HCT116 (cell line): ENCODE data around the gene ACTN1. TPM values are rescaled to one million over a fixed set of nuclear protein-coding genes. Genes with fewer than 3 reads are reported as not detected.
A peak's percentile ranks its signal among the peaks of the same experiment; 100 is the strongest.

Source experiments
- ATAC-seq: fragments of 200-7000 bp; cut with Tn5 transposase; 2 replicates; pipeline ENCODE4 v1.9.1; 2020; ENCODE audit warnings: mild to moderate bottlenecking, moderate library complexity
- BruUV-seq: library from RNA; stranded (reverse); fragments of 400-500 nt; replicated peaks from 2 replicates; lab custom pipeline; 2021; lab: Mats Ljungman, UMichigan
- CTCF ChIA-PET: fragments of 300-600 bp; sonication (Branson Sonifier 250); formaldehyde crosslinking; loops from one replicate; lab custom pipeline; 2021; ENCODE audit warnings: antibody characterized with exemption; lab: Charles Lee
- POLR2A ChIA-PET: fragments of 300-600, 350-600 bp; sonication (Branson Sonifier 250); formaldehyde crosslinking; loops from one replicate; lab custom pipeline; 2021; ENCODE audit warnings: antibody characterized with exemption; lab: Charles Lee
- RAD21 ChIA-PET, 2 experiments: fragments of 300-600 bp; sonication (Branson Sonifier 250); formaldehyde crosslinking; loops; one replicate each; lab custom pipeline; 2023; ENCODE audit warnings: low total read pairs in 2 of 2; ENCODE audit not compliant: uncharacterized antibody in 2 of 2, unreplicated experiment in 2 of 2, low non-redundant PET in 1 of 2; lab: Charles Lee
- DNase-seq: peaks from one replicate; pipeline ENCODE4 v3.0.0-alpha.2; 2010; ENCODE audit warnings: low read depth, low spot score
- H2AFZ ChIP-seq: fragments of 200-600 bp; shearing (Covaris generic), sonication (generic); 2 replicates; pipeline ENCODE4 v1.6.1; 2017; ENCODE audit warnings: low read depth, mixed run types, mixed read lengths, antibody characterized with exemption, low read length; ENCODE audit not compliant: poor library complexity, severe bottlenecking
- H3K27ac ChIP-seq: 2 replicates; pipeline ENCODE4 v1.5.1; 2012; ENCODE audit warnings: low read depth, low read length
- H3K27me3 ChIP-seq: fragments of 200-600 bp; sonication (generic); 2 replicates; pipeline ENCODE4 v1.6.1; 2016; ENCODE audit warnings: mixed run types, low read length, mixed read lengths; ENCODE audit not compliant: insufficient read depth
- H3K36me3 ChIP-seq, 2 experiments: fragments of 200-500 bp in 1 of 2; fragments of 200-600 bp in 1 of 2; sonication (Bioruptor generic) in 1 of 2; sonication (generic) in 1 of 2; 2 replicates each; pipeline versions ENCODE4 v1.5.1 to v1.6.1; 2014 to 2016; ENCODE audit warnings: low read length in 2 of 2, inconsistent platforms in 1 of 2, mixed read lengths in 1 of 2, mixed run types in 1 of 2; ENCODE audit not compliant: insufficient read depth in 2 of 2, control insufficient read depth in 1 of 2
- H3K4me1 ChIP-seq, 2 experiments: fragments of 200-600 bp in 1 of 2; sonication (generic) in 1 of 2; 2 replicates each; pipeline versions ENCODE4 v1.5.1 to v1.6.1; 2012 to 2017; ENCODE audit warnings: low read length in 2 of 2, inconsistent platforms in 1 of 2, mild to moderate bottlenecking in 1 of 2, mixed read lengths in 1 of 2, mixed run types in 1 of 2, moderate library complexity in 1 of 2; ENCODE audit not compliant: insufficient read depth in 2 of 2, control insufficient read depth in 1 of 2
- H3K4me2 ChIP-seq: fragments of 200-600 bp; sonication (generic); 2 replicates; pipeline ENCODE4 v1.6.1; 2017; ENCODE audit warnings: mixed run types, low read length, mixed read lengths
- H3K4me3 ChIP-seq, 2 experiments: fragments of 200-600 bp in 1 of 2; sonication (generic) in 1 of 2; replicated peaks in 1 of 2; 2 replicates each; pipeline ENCODE4 v1.5.1; 2011 to 2016; ENCODE audit warnings: low read length in 2 of 2, control low read depth in 1 of 2, low read depth in 1 of 2, mild to moderate bottlenecking in 1 of 2, mixed read lengths in 1 of 2, mixed run types in 1 of 2
- H3K79me2 ChIP-seq: fragments of 200-600 bp; sonication (generic); 2 replicates; pipeline ENCODE4 v1.6.1; 2017; ENCODE audit warnings: mild to moderate bottlenecking, mixed run types, low read length, moderate library complexity, mixed read lengths; ENCODE audit not compliant: insufficient read depth
- H3K9ac ChIP-seq: fragments of 200-600 bp; sonication (generic); 2 replicates; pipeline ENCODE4 v1.6.1; 2016; ENCODE audit warnings: low read length, mixed read lengths
- H3K9me2 ChIP-seq: fragments of 200-600 bp; sonication (generic), shearing (Covaris generic); 2 replicates; pipeline ENCODE4 v1.6.1; 2017; ENCODE audit warnings: mixed run types, mild to moderate bottlenecking, moderate library complexity; ENCODE audit not compliant: insufficient read depth
- H3K9me3 ChIP-seq, 2 experiments: fragments of 200-500 bp in 1 of 2; fragments of 200-600 bp in 1 of 2; sonication (Bioruptor generic) in 1 of 2; sonication (generic) in 1 of 2; 2 replicates each; pipeline ENCODE4 v1.6.1; 2014 to 2017; ENCODE audit warnings: low read length in 2 of 2, mixed read lengths in 2 of 2, inconsistent platforms in 1 of 2, low read depth in 1 of 2, mild to moderate bottlenecking in 1 of 2, mixed run types in 1 of 2, moderate library complexity in 1 of 2; ENCODE audit not compliant: control insufficient read depth in 1 of 2, insufficient read depth in 1 of 2
- H4K20me1 ChIP-seq: fragments of 200-600 bp; sonication (generic), shearing (Covaris generic); 2 replicates; pipeline ENCODE4 v1.6.1; 2017; ENCODE audit warnings: mixed run types, mild to moderate bottlenecking, moderate library complexity; ENCODE audit not compliant: insufficient read depth
- CBX3 ChIP-seq: IDR thresholded peaks from 2 replicates; pipeline ENCODE4 v1.6.1; 2012; ENCODE audit warnings: low read depth
- EZH2phosphoT487 ChIP-seq: fragments of 200-600 bp; IDR thresholded peaks from 2 replicates; pipeline ENCODE4 v1.6.1; 2018; ENCODE audit warnings: antibody characterized with exemption, borderline replicate concordance
- FOSL1 ChIP-seq: IDR thresholded peaks from 2 replicates; pipeline ENCODE4 v1.6.1; 2012; ENCODE audit warnings: low read depth
- JUND ChIP-seq: IDR thresholded peaks from 2 replicates; pipeline ENCODE4 v1.6.1; 2012
- POLR2A ChIP-seq: IDR thresholded peaks from 2 replicates; pipeline ENCODE4 v1.7.0; 2011; ENCODE audit warnings: borderline replicate concordance; ENCODE audit not compliant: insufficient read depth, insufficient read length; ENCODE audit errors: extremely low read depth
- POLR2AphosphoS5 ChIP-seq: IDR thresholded peaks from 2 replicates; pipeline ENCODE4 v1.6.1; 2011; ENCODE audit warnings: mild to moderate bottlenecking, low read depth, low read length, moderate library complexity
- SIN3A ChIP-seq: IDR thresholded peaks from 2 replicates; pipeline ENCODE4 v1.6.1; 2012; ENCODE audit warnings: low read depth
- SP1 ChIP-seq: IDR thresholded peaks from 2 replicates; pipeline ENCODE4 v1.6.1; 2012; ENCODE audit warnings: low read depth
- ZFX ChIP-seq: fragments of 450-650 bp; IDR thresholded peaks from 2 replicates; pipeline ENCODE4 v1.6.1; 2017
- ZNF274 ChIP-seq: fragments of 200-500 bp; sonication (Bioruptor generic); IDR thresholded peaks from 2 replicates; pipeline ENCODE4 v1.6.1; 2014; ENCODE audit warnings: mild to moderate bottlenecking, low read depth, low read length, inconsistent platforms
- intact Hi-C: fragments of 100-400 bp; cut with micrococcal nuclease; formaldehyde crosslinking; loops from 2 replicates; pipeline ENCODE4 v1.10.0; 2022
- total RNA-seq: library from RNA; stranded (reverse); gene quantifications from one replicate; pipeline ENCODE4 v1.2.1, GENCODE V29; 2021; ENCODE audit not compliant: unreplicated experiment
- TF ChIP-seq, protein P1 (sequence below), 3 experiments: fragments of 200-600 bp in 1 of 3; sonication (generic) in 1 of 3; IDR thresholded peaks in 2 of 3; conservative IDR thresholded peaks in 1 of 3; 2 replicates each; pipeline ENCODE4 v1.5.1; 2012 to 2017; ENCODE audit warnings: low read depth in 2 of 3, low read length in 2 of 3, antibody characterized with exemption in 1 of 3, borderline replicate concordance in 1 of 3, control low read depth in 1 of 3, mild to moderate bottlenecking in 1 of 3, mixed read lengths in 1 of 3, mixed run types in 1 of 3, moderate library complexity in 1 of 3; ENCODE audit not compliant: insufficient read depth in 1 of 3

Gene ACTN1
- total RNA-seq, 1 experiment from 2014 or later: 123 TPM

DNA sequence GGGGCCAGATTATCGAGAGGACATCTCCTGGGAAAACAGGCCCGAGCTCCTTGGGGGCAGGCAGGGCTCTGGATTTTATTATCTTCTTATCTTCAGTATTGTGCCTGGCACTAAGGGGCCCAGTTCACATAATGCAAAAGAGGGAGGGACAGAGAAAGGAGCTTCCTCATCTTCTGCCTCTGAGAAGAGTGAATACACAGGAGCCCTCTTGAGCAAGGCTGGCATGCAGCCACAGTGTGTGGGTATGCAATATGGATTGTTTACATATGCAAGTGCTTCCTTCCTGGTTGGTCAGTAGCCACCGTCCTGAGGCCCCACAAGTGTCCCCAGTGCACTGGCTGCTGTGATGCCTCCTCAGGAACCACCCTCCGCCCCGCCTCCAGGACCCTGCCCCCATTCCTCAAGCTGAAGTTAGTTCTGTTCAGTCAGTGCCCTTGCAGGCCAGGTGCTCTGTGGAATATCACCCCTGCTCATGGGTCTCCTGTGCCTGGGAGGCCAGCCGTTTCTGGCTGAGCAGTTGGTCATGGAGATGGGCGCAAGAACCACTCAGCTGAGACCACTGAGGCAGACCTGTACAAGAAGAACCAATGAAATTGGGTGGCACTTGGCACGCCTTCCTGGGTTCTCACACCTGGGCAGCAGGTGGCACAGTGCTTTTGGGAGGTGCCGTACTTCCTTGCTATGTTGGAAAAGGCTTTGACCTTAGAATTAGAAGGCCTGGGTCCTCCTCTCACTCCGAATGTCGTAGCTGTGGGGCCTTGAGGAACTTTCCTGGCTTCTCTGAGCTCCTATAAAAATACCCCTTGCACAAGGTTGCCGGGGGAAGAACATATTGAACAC is 35.1 kb upstream of the ACTN1 start:
- Histone ChIP-seq H3K27ac (no peak overlapping the region), H3K9me2 (no peaks in the 10 kb centered on the region), H3K79me2 (no peaks in the 10 kb centered on the region), H3K4me2 (no peak overlapping the region), H3K36me3 (no peaks in the 10 kb centered on the region), H3K27me3 (no peaks in the 10 kb centered on the region), H4K20me1 (no peaks in the 10 kb centered on the region), H3K4me1 (peaks cover 10% of the 10 kb centered on the region in 2 experiments; a peak in 3 of 4 replicates), H3K9me3 (no peaks in the 10 kb centered on the region), H3K9ac (no peak overlapping the region), H3K4me3 (no peak overlapping the region), H2AFZ (no peak overlapping the region)
- BruUV-seq: no TSS peak
- intact Hi-C loops: no loop called here
- ChIA-PET POLR2A (no interaction called here), CTCF (no interaction called here), RAD21 (no interaction called here)
- no peak for DNase-seq
- TF ChIP-seq POLR2AphosphoS5 (no peak), SIN3A (no peak), CBX3 (no peak), JUND (no peak), EZH2phosphoT487 (no peak), ZNF274 (no peak), FOSL1 (no peak), POLR2A (no peak)
- ATAC-seq: peak; percentile 30; the same call in 1 of the 2 replicates

DNA sequence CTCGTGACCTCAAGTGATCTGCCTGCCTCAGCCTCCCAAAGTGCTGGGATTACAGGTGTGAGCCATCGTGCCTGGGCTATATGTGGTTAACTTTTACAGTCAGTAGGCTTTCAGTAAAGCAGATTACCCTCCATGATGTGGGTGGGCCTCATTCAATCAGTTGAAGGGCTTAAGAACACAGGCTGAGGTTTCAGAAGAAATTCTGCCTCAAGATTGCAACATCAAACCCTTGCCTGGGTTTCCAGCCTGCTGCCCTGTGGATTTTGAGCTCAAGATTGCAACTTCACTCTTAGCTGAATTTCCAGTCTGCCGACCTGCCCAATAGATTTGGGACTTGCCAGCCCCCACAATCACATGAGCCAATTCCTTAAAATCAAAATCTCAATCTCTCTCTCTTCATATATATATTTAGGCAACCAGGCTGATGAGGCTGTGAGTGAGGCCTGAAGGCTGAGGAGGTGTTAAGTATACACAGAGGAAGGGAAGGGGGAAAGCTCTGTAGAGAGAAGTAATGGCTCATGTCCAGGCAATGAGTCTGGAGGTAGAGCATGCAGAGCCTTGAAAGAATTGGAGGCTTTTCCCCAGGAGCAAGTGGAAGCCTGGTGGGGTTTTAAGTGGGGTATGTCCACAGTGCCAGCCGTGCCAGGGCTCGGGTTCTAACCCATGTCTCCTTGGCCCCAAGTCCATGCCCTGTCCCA is 33.3 kb upstream of the ACTN1 start:
- intact Hi-C loops: no loop called here
- TF ChIP-seq, protein P1, sequence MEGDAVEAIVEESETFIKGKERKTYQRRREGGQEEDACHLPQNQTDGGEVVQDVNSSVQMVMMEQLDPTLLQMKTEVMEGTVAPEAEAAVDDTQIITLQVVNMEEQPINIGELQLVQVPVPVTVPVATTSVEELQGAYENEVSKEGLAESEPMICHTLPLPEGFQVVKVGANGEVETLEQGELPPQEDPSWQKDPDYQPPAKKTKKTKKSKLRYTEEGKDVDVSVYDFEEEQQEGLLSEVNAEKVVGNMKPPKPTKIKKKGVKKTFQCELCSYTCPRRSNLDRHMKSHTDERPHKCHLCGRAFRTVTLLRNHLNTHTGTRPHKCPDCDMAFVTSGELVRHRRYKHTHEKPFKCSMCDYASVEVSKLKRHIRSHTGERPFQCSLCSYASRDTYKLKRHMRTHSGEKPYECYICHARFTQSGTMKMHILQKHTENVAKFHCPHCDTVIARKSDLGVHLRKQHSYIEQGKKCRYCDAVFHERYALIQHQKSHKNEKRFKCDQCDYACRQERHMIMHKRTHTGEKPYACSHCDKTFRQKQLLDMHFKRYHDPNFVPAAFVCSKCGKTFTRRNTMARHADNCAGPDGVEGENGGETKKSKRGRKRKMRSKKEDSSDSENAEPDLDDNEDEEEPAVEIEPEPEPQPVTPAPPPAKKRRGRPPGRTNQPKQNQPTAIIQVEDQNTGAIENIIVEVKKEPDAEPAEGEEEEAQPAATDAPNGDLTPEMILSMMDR (IDR thresholded peaks at IDR 0.05 in 2 of 3, conservative IDR thresholded peaks at IDR 0.05 in 1 of 3; ENCODE audit: borderline replicate concordance in 1 of 3, insufficient read depth in 1 of 3, low read depth in 2 of 3, low read length in 2 of 3): no peak
- TF ChIP-seq SP1 (no peak), ZNF274 (no peak), POLR2A (no peak), ZFX (no peak), EZH2phosphoT487 (no peak)
- ChIA-PET RAD21 (no interaction called here), CTCF (no interaction called here), POLR2A (no interaction called here)
- Histone ChIP-seq H3K9me2 (no peaks in the 10 kb centered on the region), H4K20me1 (no peaks in the 10 kb centered on the region), H3K4me1 (peaks cover 10% of the 10 kb centered on the region in 2 experiments; a peak in 3 of 4 replicates), H3K27me3 (no peaks in the 10 kb centered on the region), H3K4me3 (no peak overlapping the region), H3K9me3 (no peaks in the 10 kb centered on the region), H3K79me2 (no peaks in the 10 kb centered on the region), H3K4me2 (no peak overlapping the region), H3K27ac (no peak overlapping the region), H3K9ac (no peak overlapping the region), H3K36me3 (no peaks in the 10 kb centered on the region), H2AFZ (no peak overlapping the region)
- DNase-seq (no peak), ATAC-seq (no peak)
- BruUV-seq: no TSS peak
